Measurements from ENCODE around the gene PGBD5.

Gene PGBD5

DNA sequence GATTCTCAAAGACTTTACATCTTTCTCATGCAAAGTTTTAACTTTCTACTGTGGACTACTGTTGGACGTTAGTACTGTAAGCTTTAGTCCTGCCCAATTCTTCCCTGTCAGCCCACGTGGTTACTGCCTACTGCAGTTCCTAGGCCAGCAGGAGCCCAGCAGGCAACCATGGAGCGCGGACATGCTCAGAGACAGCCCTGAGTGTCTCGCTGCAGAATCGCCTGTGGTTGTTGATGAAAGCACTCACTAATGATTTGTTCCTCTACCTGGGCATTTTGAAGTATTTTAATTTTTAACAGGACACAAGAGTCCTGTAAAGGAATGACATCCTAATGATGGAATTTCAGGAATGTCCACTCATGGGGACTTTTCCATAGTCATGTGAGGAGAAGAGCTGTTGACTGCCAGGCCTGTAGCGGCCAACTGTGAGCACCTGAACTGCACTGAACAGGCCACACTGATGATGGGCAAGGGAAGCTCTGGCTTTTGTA is 44.1 kb downstream of the PGBD5 start:
- TF ChIP-seq, protein P1, sequence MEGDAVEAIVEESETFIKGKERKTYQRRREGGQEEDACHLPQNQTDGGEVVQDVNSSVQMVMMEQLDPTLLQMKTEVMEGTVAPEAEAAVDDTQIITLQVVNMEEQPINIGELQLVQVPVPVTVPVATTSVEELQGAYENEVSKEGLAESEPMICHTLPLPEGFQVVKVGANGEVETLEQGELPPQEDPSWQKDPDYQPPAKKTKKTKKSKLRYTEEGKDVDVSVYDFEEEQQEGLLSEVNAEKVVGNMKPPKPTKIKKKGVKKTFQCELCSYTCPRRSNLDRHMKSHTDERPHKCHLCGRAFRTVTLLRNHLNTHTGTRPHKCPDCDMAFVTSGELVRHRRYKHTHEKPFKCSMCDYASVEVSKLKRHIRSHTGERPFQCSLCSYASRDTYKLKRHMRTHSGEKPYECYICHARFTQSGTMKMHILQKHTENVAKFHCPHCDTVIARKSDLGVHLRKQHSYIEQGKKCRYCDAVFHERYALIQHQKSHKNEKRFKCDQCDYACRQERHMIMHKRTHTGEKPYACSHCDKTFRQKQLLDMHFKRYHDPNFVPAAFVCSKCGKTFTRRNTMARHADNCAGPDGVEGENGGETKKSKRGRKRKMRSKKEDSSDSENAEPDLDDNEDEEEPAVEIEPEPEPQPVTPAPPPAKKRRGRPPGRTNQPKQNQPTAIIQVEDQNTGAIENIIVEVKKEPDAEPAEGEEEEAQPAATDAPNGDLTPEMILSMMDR (IDR thresholded peaks at IDR 0.05; ENCODE audit: low read depth, low read length): no peak
- no peak overlapping the region for H3K4me3 ChIP-seq (ENCODE audit: low read depth, low read length)

DNA sequence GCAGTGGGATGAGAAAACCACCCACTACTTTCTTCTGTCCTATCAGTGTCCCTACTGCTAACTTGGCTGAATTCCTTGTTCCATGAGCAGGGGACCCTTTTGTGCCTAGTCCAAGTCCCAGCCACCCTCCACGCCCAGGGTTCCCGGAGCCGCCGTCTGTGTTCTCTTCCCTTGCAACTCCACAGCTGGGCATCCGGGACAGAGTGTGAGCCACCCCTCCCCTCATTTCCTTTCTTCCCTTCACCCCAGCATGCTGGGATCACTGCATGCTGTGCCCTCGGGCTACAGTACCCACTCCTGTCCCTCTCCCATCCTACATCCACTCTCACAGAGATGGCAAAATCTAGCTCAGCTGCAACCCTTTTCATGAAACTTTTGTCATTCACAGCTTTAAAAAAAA is 44.5 kb downstream of the PGBD5 start:
- no peak overlapping the region for H3K4me3 ChIP-seq (ENCODE audit: low read depth, low read length)
- TF ChIP-seq, protein P1 (IDR thresholded peaks at IDR 0.05; ENCODE audit: low read depth, low read length): no peak

DNA sequence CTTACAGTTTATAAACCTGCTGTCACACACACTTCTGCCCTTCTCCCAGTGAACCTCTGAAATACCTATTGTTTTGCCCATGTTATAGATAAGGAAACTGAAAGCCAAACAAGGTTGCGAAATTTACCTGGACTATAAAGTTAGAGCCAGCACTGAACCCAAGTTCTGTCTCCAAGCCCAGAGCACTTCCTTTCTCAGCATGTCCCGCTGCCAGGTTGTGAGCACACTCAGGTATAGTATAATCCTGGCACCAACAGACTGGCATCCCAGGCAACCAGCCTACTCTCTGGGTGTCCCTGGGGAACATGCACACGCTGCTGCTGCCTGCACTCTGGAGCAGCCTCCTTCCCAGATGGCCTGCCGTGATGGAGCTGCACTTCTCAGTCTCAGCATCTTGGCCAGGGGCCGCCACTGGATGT is 45.1 kb downstream of the PGBD5 start:
- H3K4me3 ChIP-seq (ENCODE audit: low read depth, low read length): no peak overlapping the region
- TF ChIP-seq, protein P1 (IDR thresholded peaks at IDR 0.05; ENCODE audit: low read depth, low read length): no peak

DNA sequence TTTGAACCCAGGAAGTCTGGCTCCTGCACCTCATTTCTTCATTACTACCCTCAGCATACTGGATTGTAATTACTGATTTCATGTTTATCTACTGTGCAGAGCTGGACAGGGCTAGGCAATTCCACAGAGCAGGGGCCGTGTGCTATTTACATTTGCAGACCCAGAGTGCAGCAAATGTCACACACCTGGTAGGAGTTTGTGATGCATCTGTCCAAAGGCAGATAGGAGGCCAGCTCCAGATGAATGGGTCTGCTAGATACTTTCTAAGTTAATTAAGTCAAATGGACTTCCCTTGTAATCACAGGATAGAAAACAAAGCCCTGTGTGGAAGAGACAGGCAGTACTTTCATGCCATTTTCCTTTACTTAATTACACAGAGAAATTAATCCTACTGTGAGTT is 46.2 kb downstream of the PGBD5 start:
- no peak overlapping the region for H3K4me3 ChIP-seq (ENCODE audit: low read depth, low read length)
- TF ChIP-seq, protein P1 (IDR thresholded peaks at IDR 0.05; ENCODE audit: low read depth, low read length): no peak

DNA sequence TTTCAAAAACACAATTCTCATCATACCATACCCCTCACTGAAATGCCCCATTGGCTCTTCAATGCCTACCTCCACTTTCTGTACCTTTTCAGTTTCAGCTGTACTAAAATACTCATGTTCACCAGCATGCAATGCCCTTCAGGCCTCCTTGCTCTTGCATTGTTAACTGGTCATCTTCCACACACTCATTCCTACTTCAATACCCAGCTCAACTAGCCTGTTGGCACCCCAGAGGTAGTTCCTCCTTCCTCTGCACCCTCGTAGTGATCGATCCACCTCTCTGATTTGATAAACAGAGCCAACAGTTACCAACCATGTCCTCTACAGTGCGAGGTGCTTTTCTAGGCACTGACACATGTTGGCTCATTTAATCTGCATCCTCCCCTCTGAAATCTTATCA is 46.7 kb downstream of the PGBD5 start:
- H3K4me3 ChIP-seq (ENCODE audit: low read depth, low read length): no peak overlapping the region
- TF ChIP-seq, protein P1 (IDR thresholded peaks at IDR 0.05; ENCODE audit: low read depth, low read length): no peak

DNA sequence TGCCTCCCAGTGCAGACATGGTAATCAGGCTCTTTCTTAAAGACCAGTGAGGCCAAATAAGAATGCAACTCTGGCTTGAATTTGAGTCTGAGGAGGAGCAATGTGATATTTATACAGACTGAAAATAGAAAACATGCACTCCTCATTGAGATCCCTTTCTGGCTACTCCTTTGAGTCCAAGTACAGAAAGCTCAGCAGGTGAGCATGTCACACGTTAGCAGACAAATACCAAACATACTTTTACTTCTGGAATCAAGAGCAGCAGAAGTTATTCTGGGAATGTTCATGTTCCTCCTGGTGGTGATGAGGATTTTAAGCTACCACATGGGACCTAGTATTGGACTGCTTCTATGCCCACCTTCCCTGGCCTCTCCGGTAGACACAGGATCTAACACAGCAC is 48.3 kb downstream of the PGBD5 start:
- TF ChIP-seq, protein P1 (IDR thresholded peaks at IDR 0.05; ENCODE audit: low read depth, low read length): no peak
- no peak overlapping the region for H3K4me3 ChIP-seq (ENCODE audit: low read depth, low read length)

DNA sequence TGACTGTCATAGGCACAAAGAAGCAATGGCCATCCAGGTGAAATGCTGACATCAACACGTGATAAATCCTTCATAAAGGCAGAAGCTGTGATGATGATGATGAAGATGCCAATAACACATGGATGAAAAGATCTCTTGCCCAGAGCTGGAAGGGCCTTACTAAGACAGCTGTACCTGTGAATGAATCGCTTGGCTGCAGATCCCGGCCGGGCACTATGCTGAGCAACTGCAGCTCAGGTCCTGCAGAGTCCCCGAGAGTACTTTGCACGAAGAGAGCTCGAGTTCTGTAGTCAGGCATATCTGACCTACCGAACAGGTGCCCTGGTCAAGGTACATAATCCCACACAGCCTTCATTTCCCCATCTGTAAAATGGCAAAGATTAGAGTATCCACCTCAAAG is 48.8 kb downstream of the PGBD5 start:
- TF ChIP-seq, protein P1 (IDR thresholded peaks at IDR 0.05; ENCODE audit: low read depth, low read length): no peak
- H3K4me3 ChIP-seq (ENCODE audit: low read depth, low read length): no peak overlapping the region

Measured in WI38 (cell line).